Loucy (cell line): ENCODE data around the gene KIF16B.

ENCODE experiments used
- EZH2phosphoT487 ChIP-seq: fragments of 200-600 bp; IDR thresholded peaks from 2 replicates; pipeline ENCODE4 v1.6.1; 2018; ENCODE audit warnings: antibody characterized with exemption, mild to moderate bottlenecking, moderate library complexity, borderline replicate concordance
- TF ChIP-seq, protein P1 (sequence below): fragments of 200-600 bp; sonication (generic); conservative IDR thresholded peaks from 2 replicates; pipeline ENCODE4 v1.5.1; 2014; ENCODE audit warnings: mild to moderate bottlenecking, antibody characterized with exemption, low read length

DNA sequence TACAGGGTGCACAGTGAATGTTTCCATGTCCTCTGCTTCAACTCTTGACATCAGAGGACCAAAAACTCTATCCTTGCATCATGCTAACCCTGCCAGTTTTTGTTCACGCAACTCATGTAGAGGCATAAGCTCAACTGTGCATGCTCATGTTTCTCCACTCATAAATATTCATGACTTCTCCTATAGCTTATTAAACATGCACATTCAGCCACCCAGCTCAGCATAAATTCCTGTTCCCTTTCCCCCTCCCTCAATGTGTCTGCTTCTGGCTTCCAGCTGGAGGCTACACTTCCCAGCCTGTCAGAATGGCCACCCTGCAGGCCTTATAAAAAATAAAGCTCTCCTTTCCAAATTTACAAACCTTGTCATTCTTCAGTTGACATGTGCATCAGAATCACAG, 154.6 kb downstream of the KIF16B start:
- TF ChIP-seq, protein P1, sequence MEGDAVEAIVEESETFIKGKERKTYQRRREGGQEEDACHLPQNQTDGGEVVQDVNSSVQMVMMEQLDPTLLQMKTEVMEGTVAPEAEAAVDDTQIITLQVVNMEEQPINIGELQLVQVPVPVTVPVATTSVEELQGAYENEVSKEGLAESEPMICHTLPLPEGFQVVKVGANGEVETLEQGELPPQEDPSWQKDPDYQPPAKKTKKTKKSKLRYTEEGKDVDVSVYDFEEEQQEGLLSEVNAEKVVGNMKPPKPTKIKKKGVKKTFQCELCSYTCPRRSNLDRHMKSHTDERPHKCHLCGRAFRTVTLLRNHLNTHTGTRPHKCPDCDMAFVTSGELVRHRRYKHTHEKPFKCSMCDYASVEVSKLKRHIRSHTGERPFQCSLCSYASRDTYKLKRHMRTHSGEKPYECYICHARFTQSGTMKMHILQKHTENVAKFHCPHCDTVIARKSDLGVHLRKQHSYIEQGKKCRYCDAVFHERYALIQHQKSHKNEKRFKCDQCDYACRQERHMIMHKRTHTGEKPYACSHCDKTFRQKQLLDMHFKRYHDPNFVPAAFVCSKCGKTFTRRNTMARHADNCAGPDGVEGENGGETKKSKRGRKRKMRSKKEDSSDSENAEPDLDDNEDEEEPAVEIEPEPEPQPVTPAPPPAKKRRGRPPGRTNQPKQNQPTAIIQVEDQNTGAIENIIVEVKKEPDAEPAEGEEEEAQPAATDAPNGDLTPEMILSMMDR, result no peak
- no peak for TF ChIP-seq EZH2phosphoT487
